Small intestine (tissue), 7 donors: ENCODE data around the gene CFAP61. TPM values are rescaled to one million over a fixed set of nuclear protein-coding genes. Genes with fewer than 3 reads are reported as not detected.

Source experiments
- DNase-seq, 2 donors: peaks; one replicate each; pipeline versions ENCODE4 v3.0.0 to v3.0.0-alpha.2; 2013
- FAIRE-seq: peaks from 2 replicates; lab custom pipeline; 2012; peaks lifted over from hg19 to GRCh38; lab: Jason Lieb, UNC
- H3K27ac ChIP-seq, 3 donors: one replicate each; pipeline ENCODE4 v1.5.1; 2013; ENCODE audit warnings: low read length in 2 of 3, mild to moderate bottlenecking in 2 of 3, control low read depth in 1 of 3, inconsistent platforms in 1 of 3, low read depth in 1 of 3, moderate library complexity in 1 of 3
- H3K27me3 ChIP-seq, 3 donors: one replicate each; pipeline ENCODE4 v1.6.1; 2013; ENCODE audit warnings: low read length in 3 of 3, inconsistent platforms in 1 of 3; ENCODE audit not compliant: control insufficient read depth in 3 of 3, insufficient read depth in 3 of 3
- H3K36me3 ChIP-seq, 3 donors: one replicate each; pipeline ENCODE4 v1.6.1; 2013; ENCODE audit warnings: low read length in 3 of 3, inconsistent platforms in 1 of 3, low read depth in 1 of 3, mild to moderate bottlenecking in 1 of 3, moderate library complexity in 1 of 3; ENCODE audit not compliant: control insufficient read depth in 3 of 3, insufficient read depth in 2 of 3
- H3K4me1 ChIP-seq, 3 donors: one replicate each; pipeline ENCODE4 v1.6.1; 2013; ENCODE audit warnings: low read length in 2 of 3, inconsistent platforms in 1 of 3, low read depth in 1 of 3, mild to moderate bottlenecking in 1 of 3, moderate library complexity in 1 of 3; ENCODE audit not compliant: control insufficient read depth in 3 of 3, insufficient read depth in 2 of 3
- H3K4me3 ChIP-seq, 3 donors: one replicate each; pipeline ENCODE4 v1.5.1; 2013; ENCODE audit warnings: low read length in 3 of 3, control low read depth in 1 of 3, inconsistent platforms in 1 of 3, low read depth in 1 of 3, mild to moderate bottlenecking in 1 of 3, moderate library complexity in 1 of 3
- H3K9me3 ChIP-seq, 2 donors: one replicate each; pipeline ENCODE4 v1.6.1; 2013; ENCODE audit warnings: low read depth in 1 of 2, low read length in 1 of 2; ENCODE audit not compliant: control insufficient read depth in 2 of 2, insufficient read depth in 1 of 2
- WGBS, 3 donors: extraction: QIAGEN DNeasy Blood & Tissue Kit; methylation state at CpG; one replicate each; pipeline ENCODE4 v1.1.7; 2013; 5-methylcytosine and 5-hydroxymethylcytosine counted together
- polyA plus RNA-seq, 4 donors: library from polyadenylated mRNA; stranded (reverse) in 3 of 4; unstranded in 1 of 4; fragments of 200-250 nt in 3 of 4; fragments of 120-200 nt in 1 of 4; gene quantifications; one replicate each; pipeline versions ENCODE4 v1.2.1 to v1.2.3, GENCODE V29; 2013
- donor health status: healthy with polysubstance abuse.
- donor health status: control.
- donor health status: control.
- donor health status: Bipolar disorder and iron deficiency.
- donor health status: healthy.

Gene CFAP61
- polyA plus RNA-seq, 4 donors: 0.18 TPM; not detected in 2

DNA sequence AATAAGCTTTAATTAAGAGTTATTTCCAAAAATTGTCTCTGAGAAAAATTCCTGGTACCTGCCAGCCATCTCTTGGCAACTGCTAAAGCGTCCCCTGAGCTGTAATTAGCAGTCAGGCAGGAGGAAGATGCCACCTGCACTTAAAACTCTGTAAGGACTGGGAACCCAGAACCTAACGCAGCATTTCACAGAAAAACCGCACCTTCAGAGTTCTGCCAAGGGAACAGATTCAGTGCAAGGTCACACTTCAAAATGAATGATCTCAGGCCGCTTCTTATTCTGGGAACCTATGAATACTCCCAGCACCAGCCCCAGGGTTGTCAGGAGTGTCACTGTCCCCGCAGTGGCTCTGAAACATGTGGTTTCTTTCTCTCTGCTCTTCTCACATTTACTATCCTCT lies 352.3 kb downstream of the CFAP61 start:
- FAIRE-seq: no peak
- no peaks in the 10 kb centered on the region for H3K9me3 ChIP-seq
- 92 to 93% (median 93%) methylated on average over 5 of the region's 5 CpGs for WGBS, 3 donors
- H3K27me3 ChIP-seq: no peaks in the 10 kb centered on the region
- DNase-seq: no peak
- no peak overlapping the region for H3K27ac ChIP-seq
- peaks cover 0 to 6% (median 3%) of the 10 kb centered on the region in 3 donors for H3K4me1 ChIP-seq
- no peak overlapping the region for H3K4me3 ChIP-seq
- peaks cover 0 to 34% (median 0%) of the 10 kb centered on the region in 3 donors for H3K36me3 ChIP-seq

DNA sequence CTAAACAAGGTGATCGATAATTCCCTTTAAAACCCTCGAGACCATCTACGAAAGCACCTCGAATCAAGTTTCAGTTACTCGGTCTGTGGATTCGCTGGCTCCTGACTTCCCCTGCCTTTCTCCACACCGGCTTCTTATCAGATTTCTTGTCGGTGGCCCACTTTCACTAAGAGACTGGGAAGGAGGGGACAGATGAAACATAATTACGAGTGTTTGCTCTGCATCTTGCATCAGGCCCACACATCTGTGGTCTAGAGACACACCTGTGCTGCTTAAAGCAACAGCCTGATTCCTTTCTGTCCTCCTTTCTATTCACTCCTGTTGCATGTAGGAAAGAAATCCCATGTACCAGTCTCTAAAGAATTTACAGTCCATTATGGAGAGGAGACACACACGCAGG lies 353.3 kb downstream of the CFAP61 start:
- no peak for DNase-seq
- Histone ChIP-seq H3K4me1 (no peaks in the 10 kb centered on the region), H3K4me3 (no peak overlapping the region), H3K27me3 (no peaks in the 10 kb centered on the region), H3K36me3 (peaks cover 0 to 29% (median 0%) of the 10 kb centered on the region in 3 donors), H3K27ac (no peak overlapping the region), H3K9me3 (no peaks in the 10 kb centered on the region)
- 88 to 91% (median 88%) methylated on average over 10 of the region's 10 CpGs for WGBS, 3 donors
- no peak for FAIRE-seq

DNA sequence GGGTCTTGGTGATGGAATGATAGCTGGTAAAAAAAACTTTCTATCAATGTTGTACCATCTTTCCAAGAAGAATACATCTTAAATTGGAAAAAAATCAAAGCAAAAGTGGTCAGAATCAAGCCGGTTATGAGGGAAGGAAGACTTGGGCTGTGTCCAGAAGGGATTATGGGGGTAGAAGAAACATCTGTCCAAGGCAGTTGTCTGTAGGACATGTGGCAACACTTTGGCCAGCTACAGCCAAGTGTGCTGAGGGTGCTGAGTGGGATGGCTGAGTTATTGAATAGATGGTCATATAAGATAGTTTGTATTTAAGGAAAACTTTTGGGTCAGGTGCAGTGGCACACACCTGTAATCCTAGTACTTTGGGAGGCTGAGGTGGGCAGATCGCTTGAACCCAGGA lies 354.0 kb downstream of the CFAP61 start:
- H3K27me3 ChIP-seq: no peaks in the 10 kb centered on the region
- H3K27ac ChIP-seq: no peak overlapping the region
- FAIRE-seq (no peak), DNase-seq (no peak)
- H3K36me3 ChIP-seq: peaks cover 0 to 29% (median 0%) of the 10 kb centered on the region in 3 donors
- H3K9me3 ChIP-seq: no peaks in the 10 kb centered on the region
- no peak overlapping the region for H3K4me3 ChIP-seq
- no peaks in the 10 kb centered on the region for H3K4me1 ChIP-seq
- 86 to 94% (median 88%) methylated on average over 2 of the region's 2 CpGs for WGBS, 3 donors

DNA sequence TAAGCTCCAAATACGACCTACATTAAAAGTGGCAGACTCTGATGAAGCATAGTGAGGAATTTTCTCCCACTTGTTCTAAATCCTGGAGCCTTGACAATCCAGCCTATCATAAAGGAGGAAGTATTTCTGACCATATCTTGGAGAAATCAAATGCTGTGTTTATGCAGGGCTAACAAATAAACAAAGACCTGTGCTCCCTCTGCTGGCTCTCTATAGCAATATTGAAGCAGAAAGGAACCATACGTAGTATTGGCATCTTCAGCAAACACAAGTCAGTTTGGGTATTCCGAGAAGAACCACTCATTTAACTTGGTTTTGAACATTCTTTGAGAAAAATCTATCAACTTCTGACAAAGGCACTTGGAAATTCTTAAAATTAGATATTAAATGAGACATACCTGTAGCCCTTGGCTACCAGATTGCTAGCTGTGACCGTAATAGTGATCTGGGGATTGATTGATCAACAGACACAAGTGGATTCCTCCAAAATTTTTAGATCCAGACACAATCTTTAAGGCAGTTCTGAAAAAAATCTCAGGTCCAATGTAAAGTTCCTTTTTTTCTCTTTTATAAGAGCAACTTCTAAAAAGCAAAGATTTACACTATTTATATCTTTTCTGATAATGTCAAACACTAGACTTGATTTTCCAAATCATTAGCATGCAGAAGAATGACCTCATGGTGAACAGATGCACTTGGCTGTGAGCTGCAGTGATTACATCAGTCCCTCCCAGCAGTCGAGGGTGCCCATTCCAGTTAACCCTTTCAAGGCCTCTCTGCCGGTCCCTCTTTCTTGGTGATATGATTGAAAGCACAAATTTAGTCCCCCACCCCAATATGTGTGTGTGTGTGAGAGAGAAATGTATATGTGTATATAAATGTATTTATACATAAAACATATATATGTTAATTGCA lies 355.8 kb downstream of the CFAP61 start:
- DNase-seq (peak in 1 of 2 donors; percentile 10), FAIRE-seq (no peak)
- H3K27ac ChIP-seq: no peak overlapping the region
- H3K36me3 ChIP-seq: peaks cover 0 to 22% (median 3%) of the 10 kb centered on the region in 3 donors
- H3K27me3 ChIP-seq: no peaks in the 10 kb centered on the region
- 63 to 73% (median 71%) methylated on average over 6 of the region's 6 CpGs for WGBS, 3 donors
- H3K4me1 ChIP-seq: no peaks in the 10 kb centered on the region
- H3K9me3 ChIP-seq: no peaks in the 10 kb centered on the region
- H3K4me3 ChIP-seq: no peak overlapping the region

DNA sequence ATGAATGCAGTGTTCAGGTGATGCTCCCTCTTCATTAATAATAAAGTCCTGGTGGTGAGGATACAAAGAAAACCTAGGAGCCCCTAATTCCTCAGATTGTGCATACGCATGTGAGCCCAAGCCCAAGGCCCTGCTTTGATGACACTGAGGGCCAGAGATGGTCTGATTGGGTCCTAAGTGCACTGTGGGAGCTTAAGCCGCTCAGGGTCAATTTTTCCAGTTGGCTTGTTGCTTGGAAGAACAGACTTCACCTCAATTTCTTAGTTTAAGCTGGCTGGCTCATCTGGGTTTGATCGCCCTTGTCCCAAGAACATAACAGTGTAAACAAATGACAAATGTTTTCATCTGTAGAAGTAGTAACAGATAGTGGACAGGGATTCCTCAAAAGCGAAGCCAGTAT lies 357.0 kb downstream of the CFAP61 start:
- Histone ChIP-seq H3K4me1 (no peaks in the 10 kb centered on the region), H3K36me3 (peaks cover 0 to 14% (median 3%) of the 10 kb centered on the region in 3 donors), H3K27me3 (no peaks in the 10 kb centered on the region), H3K9me3 (no peaks in the 10 kb centered on the region), H3K27ac (no peak overlapping the region), H3K4me3 (no peak overlapping the region)
- DNase-seq (no peak), FAIRE-seq (no peak)
- WGBS, 3 donors: 96 to 99% (median 97%) methylated on average over 4 of the region's 4 CpGs

Other genes starting within 250 kb of the CFAP61 start
- gene NAA20, start 35.2 kb upstream of the CFAP61 start, polyA plus RNA-seq: 10 to 100 TPM; 46.3 to 63.6 (median 59.3) TPM
- gene CRNKL1, start 66 bp upstream of the CFAP61 start, polyA plus RNA-seq: 10 to 100 TPM; 11.9 to 29.3 (median 15.0) TPM